22Rv1 (cell line): ENCODE data around the gene OR4D6.

Source experiments
- CTCF ChIP-seq: fragments of 450-650 bp; IDR thresholded peaks from 2 replicates; pipeline ENCODE4 v1.5.1; 2017; ENCODE audit warnings: mild to moderate bottlenecking
- ZFX ChIP-seq: fragments of 450-650 bp; IDR thresholded peaks from 2 replicates; pipeline ENCODE4 v1.6.1; 2017; ENCODE audit warnings: antibody characterized with exemption, borderline replicate concordance

DNA sequence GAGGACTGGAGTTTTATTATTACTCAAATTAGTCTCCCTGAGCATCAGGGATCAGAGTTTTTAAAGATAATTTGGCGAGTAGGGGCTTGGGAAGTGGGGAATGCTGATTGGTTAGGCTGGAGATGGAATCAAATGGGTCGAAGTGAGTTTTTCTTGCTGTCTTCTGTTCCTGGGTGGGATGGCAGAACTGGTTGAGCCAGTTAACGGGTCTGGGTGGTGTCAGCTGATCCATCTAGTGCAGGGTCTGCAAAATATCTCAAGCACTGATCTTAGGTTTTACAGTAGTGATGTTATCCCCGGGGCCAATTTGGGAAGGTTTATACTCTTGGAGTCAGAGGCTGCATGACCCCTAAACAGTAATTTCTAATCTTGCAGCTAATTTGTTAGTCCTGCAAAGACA is 31.6 kb upstream of the OR4D6 start:
- no peak for TF ChIP-seq CTCF
- TF ChIP-seq ZFX, result no peak
